Fibroblast of mammary gland (primary cell): ENCODE results near the gene PDE4A.

ENCODE experiments used
- DNase-seq: peaks from one replicate; pipeline ENCODE4 v3.0.0-alpha.2; 2010; ENCODE audit warnings: low read depth
- H3K4me3 ChIP-seq: 2 replicates; pipeline ENCODE4 v1.5.1; 2011; ENCODE audit warnings: low read depth, mild to moderate bottlenecking, low read length, moderate library complexity; ENCODE audit not compliant: control insufficient read depth
- CTCF ChIP-seq: conservative IDR thresholded peaks from 2 replicates; pipeline ENCODE4 v1.5.1; 2011; ENCODE audit warnings: low read depth, low read length, inconsistent platforms; ENCODE audit not compliant: control insufficient read depth, insufficient read depth

Gene PDE4A

GRCh38 chr19:10467104-10467706, 46.9 kb downstream of the PDE4A start:
- H3K4me3 ChIP-seq: no peak overlapping the region
- no peak for DNase-seq
- TF ChIP-seq CTCF: no peak

DNA sequence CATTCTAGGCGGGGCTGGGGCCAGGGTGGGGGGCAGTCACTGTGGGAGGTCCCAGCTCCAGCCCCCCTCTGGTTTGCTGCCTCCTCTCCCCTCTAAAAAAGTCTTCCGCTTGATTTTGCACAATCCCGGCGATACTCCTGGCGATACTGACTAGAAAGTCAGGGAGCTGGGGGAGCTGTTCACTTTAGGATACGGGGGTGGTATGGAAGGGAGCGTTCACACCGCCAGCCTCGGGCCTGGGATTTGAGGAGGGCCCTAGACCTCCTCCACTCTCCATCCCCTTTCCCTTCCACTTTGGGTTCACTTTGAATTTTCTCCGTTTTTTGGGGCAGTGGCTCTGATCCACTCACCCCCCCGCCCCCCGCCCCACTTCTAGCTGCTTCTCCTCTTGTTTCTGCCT, 47.8 kb downstream of the PDE4A start:
- no peak overlapping the region for H3K4me3 ChIP-seq
- DNase-seq: no peak
- no peak for TF ChIP-seq CTCF

- TF ChIP-seq CTCF: peak; percentile 43
- peak; percentile 54 for DNase-seq
- no peak overlapping the region for H3K4me3 ChIP-seq
Observed at GRCh38 chr19:10471909-10472308, 51.6 kb downstream of the PDE4A start.

DNA sequence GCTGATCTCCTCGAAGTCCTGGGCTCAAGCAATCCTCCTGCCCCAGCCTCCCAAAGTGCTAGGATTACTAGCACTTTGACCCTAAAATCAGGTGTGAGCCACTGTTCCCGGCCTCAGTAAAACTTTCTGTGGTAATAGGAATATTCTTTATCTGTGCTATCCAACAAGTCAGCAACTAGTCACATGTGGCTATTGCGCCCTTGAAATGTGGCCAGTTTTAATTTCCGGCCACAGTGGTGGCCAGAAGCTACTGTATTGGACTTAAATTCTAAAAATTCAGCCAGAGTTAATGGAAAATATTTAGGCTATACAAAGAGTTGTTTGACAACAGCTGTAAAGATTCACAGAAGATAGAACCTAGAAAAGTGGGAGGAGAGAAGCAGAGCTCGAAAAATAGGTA, 52.9 kb downstream of the PDE4A start:
- H3K4me3 ChIP-seq: no peak overlapping the region
- no peak for TF ChIP-seq CTCF
- no peak for DNase-seq

- DNase-seq: no peak
- no peak for TF ChIP-seq CTCF
- no peak overlapping the region for H3K4me3 ChIP-seq
Observed at GRCh38 chr19:10474962-10475451, 54.7 kb downstream of the PDE4A start.

DNA sequence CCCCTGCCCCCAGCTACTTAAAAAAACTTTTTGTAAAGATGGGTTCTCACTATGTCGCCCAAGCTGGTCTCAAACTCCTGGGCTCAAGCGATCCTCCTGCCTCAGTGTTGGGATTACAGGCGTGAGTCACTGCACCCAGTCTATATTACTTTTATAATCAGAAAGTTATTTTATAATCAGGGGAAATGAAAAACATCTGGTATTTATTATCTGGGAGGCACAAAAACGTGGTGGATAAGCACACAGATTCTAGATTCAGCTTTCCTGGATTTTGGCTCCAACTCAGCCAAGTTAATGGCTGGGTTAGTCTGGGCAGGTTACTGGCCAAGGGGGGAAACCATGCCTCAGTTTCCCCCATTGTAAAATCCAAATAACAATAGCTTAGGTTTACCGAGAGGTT, 58.1 kb downstream of the PDE4A start:
- no peak for TF ChIP-seq CTCF
- DNase-seq: peak; percentile 46
- H3K4me3 ChIP-seq: no peak overlapping the region
